Activated T-cell treated with anti-CD3 and anti-CD28 coated beads, Interleukin-2, amount 50 U/mL, for 72 hours (primary cell): ENCODE data around the gene CASP14. TPM values are rescaled to one million over a fixed set of nuclear protein-coding genes. Genes with fewer than 3 reads are reported as not detected.
"Not testable (repeated sequence)": the region's sequence is repeated elsewhere in the genome, so short reads cannot be mapped to it uniquely, and the experiment has no call there.

Source experiments
- ATAC-seq, 2 donors: fragments of 150-1000 bp; cut with Tn5 transposase; replicated peaks in 1 of 2; 2 replicates each; pipeline ENCODE4 v1.10.0; 2021; ENCODE audit warnings: moderate library complexity in 2 of 2, mild to moderate bottlenecking in 1 of 2
- DNase-seq, 2 donors: peaks; one replicate each; pipeline ENCODE4 v3.0.0; 2021 to 2022; ENCODE audit warnings: mixed read lengths in 1 of 2
- H3K27ac Mint-ChIP-seq: one replicate; pipeline ENCODE4 v1.8.0; 2022; ENCODE audit warnings: mild to moderate bottlenecking, moderate library complexity, mixed read lengths
- H3K27me3 Mint-ChIP-seq: one replicate; pipeline ENCODE4 v1.8.0; 2022; ENCODE audit warnings: low read depth, mixed read lengths
- H3K36me3 Mint-ChIP-seq, 2 donors: one replicate each; pipeline ENCODE4 v1.8.0; 2022; ENCODE audit warnings: mixed read lengths in 2 of 2, mild to moderate bottlenecking in 1 of 2; ENCODE audit not compliant: insufficient read depth in 2 of 2
- H3K4me1 Mint-ChIP-seq: one replicate; pipeline ENCODE4 v1.8.0; 2022; ENCODE audit warnings: low read depth, mixed read lengths
- H3K4me3 Mint-ChIP-seq, 2 donors: one replicate each; pipeline ENCODE4 v1.8.0; 2022; ENCODE audit warnings: mild to moderate bottlenecking in 2 of 2, mixed read lengths in 2 of 2, moderate library complexity in 2 of 2
- H3K9me3 Mint-ChIP-seq, 2 donors: one replicate each; pipeline ENCODE4 v1.8.0; 2022; ENCODE audit warnings: mixed read lengths in 2 of 2
- total RNA-seq, 2 donors: library from RNA; stranded (reverse); gene quantifications; one replicate each; pipeline ENCODE4 v1.2.3, GENCODE V29; 2022

The CASP14 gene
- total RNA-seq, result not detected

- Mint-ChIP-seq H3K4me1 (no peaks in the 10 kb centered on the region), H3K27me3 (peaks cover 27% of the 10 kb centered on the region), H3K27ac (no peak within 1 kb of the TSS), H3K4me3 (no peak within 1 kb of the TSS), H3K9me3 (peaks cover 0 to 4% of the 10 kb centered on the region in 2 donors), H3K36me3 (no peaks in the 10 kb centered on the region)
- DNase-seq (no peak), ATAC-seq (no peak)
These were observed at the start of gene CASP14 for GRCh38 chr19:15048885-15049541. Gene CASP14, plus strand, starts transcription at chr19:15049480. Its CDS starts 2,772 bp downstream, at chr19:15052252.

GRCh38 chr19:15008308-15008707, 41.0 kb upstream of the CASP14 start:
- Mint-ChIP-seq H3K4me3 (no peak overlapping the region), H3K27ac (no peak overlapping the region), H3K4me1 (no peaks in the 10 kb centered on the region), H3K36me3 (no peaks in the 10 kb centered on the region), H3K9me3 (no peaks in the 10 kb centered on the region), H3K27me3 (peaks cover 38% of the 10 kb centered on the region)
- ATAC-seq, result no peak
- no peak for DNase-seq

- Mint-ChIP-seq H3K4me1 (no peaks in the 10 kb centered on the region), H3K27me3 (peaks cover 38% of the 10 kb centered on the region), H3K9me3 (no peaks in the 10 kb centered on the region), H3K27ac (no peak overlapping the region), H3K36me3 (no peaks in the 10 kb centered on the region), H3K4me3 (no peak overlapping the region)
- no peak for DNase-seq
- ATAC-seq, result no peak
These were observed 38.6 kb upstream of the CASP14 start for GRCh38 chr19:15010501-15011300.

- Mint-ChIP-seq H3K36me3 (no peaks in the 10 kb centered on the region), H3K4me1 (no peaks in the 10 kb centered on the region), H3K27ac (no peak overlapping the region), H3K9me3 (no peaks in the 10 kb centered on the region), H3K4me3 (no peak overlapping the region), H3K27me3 (peaks cover 40% of the 10 kb centered on the region)
- ATAC-seq (no peak), DNase-seq (no peak)
These were observed 34.7 kb upstream of the CASP14 start for GRCh38 chr19:15014579-15014978.

GRCh38 chr19:15015946-15016542, 33.2 kb upstream of the CASP14 start:
- Mint-ChIP-seq H3K4me3 (no peak overlapping the region), H3K27ac (no peak overlapping the region), H3K27me3 (peaks cover 28% of the 10 kb centered on the region), H3K9me3 (no peaks in the 10 kb centered on the region), H3K36me3 (no peaks in the 10 kb centered on the region), H3K4me1 (no peaks in the 10 kb centered on the region)
- ATAC-seq, result no peak
- no peak for DNase-seq

- not testable (repeated sequence) for H3K27ac Mint-ChIP-seq, H3K4me1 Mint-ChIP-seq, DNase-seq, ATAC-seq, H3K36me3 Mint-ChIP-seq, H3K4me3 Mint-ChIP-seq, H3K9me3 Mint-ChIP-seq
- H3K27me3 Mint-ChIP-seq, result peaks cover 15% of the 10 kb centered on the region
These were observed 30.4 kb upstream of the CASP14 start for GRCh38 chr19:15018836-15019235.

- Mint-ChIP-seq H3K27me3 (peaks cover 15% of the 10 kb centered on the region), H3K4me1 (no peaks in the 10 kb centered on the region), H3K9me3 (no peaks in the 10 kb centered on the region), H3K36me3 (no peaks in the 10 kb centered on the region), H3K4me3 (no peak overlapping the region), H3K27ac (no peak overlapping the region)
- DNase-seq, result no peak
- ATAC-seq, result no peak
These were observed 27.8 kb upstream of the CASP14 start for GRCh38 chr19:15021286-15022007.

GRCh38 chr19:15022752-15023151, 26.5 kb upstream of the CASP14 start:
- ATAC-seq, result no peak
- peaks cover 3% of the 10 kb centered on the region for H3K27me3 Mint-ChIP-seq

GRCh38 chr19:15025217-15025616, 24.1 kb upstream of the CASP14 start:
- no peak overlapping the region for H3K27ac Mint-ChIP-seq
- no peaks in the 10 kb centered on the region for H3K9me3 Mint-ChIP-seq
- ATAC-seq (no peak), DNase-seq (no peak)
- H3K27me3 Mint-ChIP-seq, result no peaks in the 10 kb centered on the region
- H3K36me3 Mint-ChIP-seq, result no peaks in the 10 kb centered on the region
- no peak overlapping the region for H3K4me3 Mint-ChIP-seq
- H3K4me1 Mint-ChIP-seq, result no peaks in the 10 kb centered on the region

More at GRCh38 chr19:15022752-15023151, 26.5 kb upstream of the CASP14 start:
- no peak overlapping the region for H3K27ac Mint-ChIP-seq
- no peaks in the 10 kb centered on the region for H3K4me1 Mint-ChIP-seq
- H3K36me3 Mint-ChIP-seq, result no peaks in the 10 kb centered on the region
- DNase-seq, result no peak
- no peaks in the 10 kb centered on the region for H3K9me3 Mint-ChIP-seq
- H3K4me3 Mint-ChIP-seq, result no peak overlapping the region

GRCh38 chr19:15028490-15028889, 20.8 kb upstream of the CASP14 start:
- no peaks in the 10 kb centered on the region for H3K4me1 Mint-ChIP-seq
- ATAC-seq, result no peak
- H3K9me3 Mint-ChIP-seq, result no peaks in the 10 kb centered on the region
- no peaks in the 10 kb centered on the region for H3K36me3 Mint-ChIP-seq
- H3K27me3 Mint-ChIP-seq, result no peaks in the 10 kb centered on the region
- no peak for DNase-seq
- no peak overlapping the region for H3K27ac Mint-ChIP-seq
- no peak overlapping the region for H3K4me3 Mint-ChIP-seq

GRCh38 chr19:15031675-15032074, 17.6 kb upstream of the CASP14 start:
- H3K27me3 Mint-ChIP-seq, result peaks cover 21% of the 10 kb centered on the region
- H3K9me3 Mint-ChIP-seq, result no peaks in the 10 kb centered on the region
- no peak for DNase-seq
- no peaks in the 10 kb centered on the region for H3K36me3 Mint-ChIP-seq
- no peak for ATAC-seq
- no peak overlapping the region for H3K27ac Mint-ChIP-seq
- no peaks in the 10 kb centered on the region for H3K4me1 Mint-ChIP-seq
- H3K4me3 Mint-ChIP-seq, result no peak overlapping the region

- peaks cover 21% of the 10 kb centered on the region for H3K27me3 Mint-ChIP-seq
- H3K36me3 Mint-ChIP-seq, result no peaks in the 10 kb centered on the region
- H3K27ac Mint-ChIP-seq, result no peak overlapping the region
These were observed 13.4 kb upstream of the CASP14 start for GRCh38 chr19:15035795-15036311.

GRCh38 chr19:15037586-15037985, 11.7 kb upstream of the CASP14 start:
- no peaks in the 10 kb centered on the region for H3K4me1 Mint-ChIP-seq
- no peaks in the 10 kb centered on the region for H3K9me3 Mint-ChIP-seq
- H3K27ac Mint-ChIP-seq, result no peak overlapping the region
- no peaks in the 10 kb centered on the region for H3K36me3 Mint-ChIP-seq
- ATAC-seq, result no peak
- no peak for DNase-seq
- H3K27me3 Mint-ChIP-seq, result peaks cover 21% of the 10 kb centered on the region
- no peak overlapping the region for H3K4me3 Mint-ChIP-seq

More at GRCh38 chr19:15035795-15036311, 13.4 kb upstream of the CASP14 start:
- Mint-ChIP-seq H3K4me1 (no peaks in the 10 kb centered on the region), H3K9me3 (no peaks in the 10 kb centered on the region), H3K4me3 (no peak overlapping the region)
- ATAC-seq (no peak), DNase-seq (no peak)
